Epithelial cell of esophagus (primary cell): Measurements from ENCODE around the gene RAD54L.
A peak's percentile ranks its signal among the peaks of the same experiment; 100 is the strongest.
"Not testable (repeated sequence)": the region's sequence is repeated elsewhere in the genome, so short reads cannot be mapped to it uniquely, and the experiment has no call there.

Source experiments
- DNase-seq: peaks from one replicate; pipeline ENCODE4 v3.0.0; 2010; ENCODE audit warnings: low read depth
- H3K4me3 ChIP-seq: 2 replicates; pipeline ENCODE4 v1.5.1; 2011; ENCODE audit warnings: mild to moderate bottlenecking, low read length, control low read depth
- TF ChIP-seq, protein P1 (sequence below): IDR thresholded peaks from 2 replicates; pipeline ENCODE4 v1.5.1; 2011; ENCODE audit warnings: low read depth, mild to moderate bottlenecking, low read length, control low read depth, inconsistent platforms; ENCODE audit not compliant: insufficient read depth; ENCODE audit errors: missing control alignments

RAD54L gene

DNA sequence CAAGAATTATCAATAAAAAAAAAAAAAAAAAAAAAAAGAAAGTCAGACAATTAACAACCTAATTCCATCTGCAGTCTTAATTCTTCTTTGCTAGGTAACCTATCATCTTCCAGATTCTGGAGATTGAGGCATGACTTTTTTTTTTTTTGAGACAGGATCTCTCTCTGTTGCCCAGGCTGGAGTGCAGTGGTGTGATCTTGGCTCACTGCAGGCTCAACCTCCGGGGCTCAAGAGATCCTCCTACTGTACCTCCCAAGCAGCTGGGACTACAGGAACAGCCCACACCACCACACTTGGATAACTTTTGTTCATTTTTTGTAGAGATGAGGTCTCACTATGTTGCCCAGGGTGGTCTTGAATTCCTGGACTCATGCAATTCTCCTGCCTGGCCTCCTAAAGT is 4.6 kb upstream of the RAD54L start:
- H3K4me3 ChIP-seq: no peak overlapping the region
- DNase-seq: no peak
- TF ChIP-seq, protein P1, sequence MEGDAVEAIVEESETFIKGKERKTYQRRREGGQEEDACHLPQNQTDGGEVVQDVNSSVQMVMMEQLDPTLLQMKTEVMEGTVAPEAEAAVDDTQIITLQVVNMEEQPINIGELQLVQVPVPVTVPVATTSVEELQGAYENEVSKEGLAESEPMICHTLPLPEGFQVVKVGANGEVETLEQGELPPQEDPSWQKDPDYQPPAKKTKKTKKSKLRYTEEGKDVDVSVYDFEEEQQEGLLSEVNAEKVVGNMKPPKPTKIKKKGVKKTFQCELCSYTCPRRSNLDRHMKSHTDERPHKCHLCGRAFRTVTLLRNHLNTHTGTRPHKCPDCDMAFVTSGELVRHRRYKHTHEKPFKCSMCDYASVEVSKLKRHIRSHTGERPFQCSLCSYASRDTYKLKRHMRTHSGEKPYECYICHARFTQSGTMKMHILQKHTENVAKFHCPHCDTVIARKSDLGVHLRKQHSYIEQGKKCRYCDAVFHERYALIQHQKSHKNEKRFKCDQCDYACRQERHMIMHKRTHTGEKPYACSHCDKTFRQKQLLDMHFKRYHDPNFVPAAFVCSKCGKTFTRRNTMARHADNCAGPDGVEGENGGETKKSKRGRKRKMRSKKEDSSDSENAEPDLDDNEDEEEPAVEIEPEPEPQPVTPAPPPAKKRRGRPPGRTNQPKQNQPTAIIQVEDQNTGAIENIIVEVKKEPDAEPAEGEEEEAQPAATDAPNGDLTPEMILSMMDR: no peak

DNA sequence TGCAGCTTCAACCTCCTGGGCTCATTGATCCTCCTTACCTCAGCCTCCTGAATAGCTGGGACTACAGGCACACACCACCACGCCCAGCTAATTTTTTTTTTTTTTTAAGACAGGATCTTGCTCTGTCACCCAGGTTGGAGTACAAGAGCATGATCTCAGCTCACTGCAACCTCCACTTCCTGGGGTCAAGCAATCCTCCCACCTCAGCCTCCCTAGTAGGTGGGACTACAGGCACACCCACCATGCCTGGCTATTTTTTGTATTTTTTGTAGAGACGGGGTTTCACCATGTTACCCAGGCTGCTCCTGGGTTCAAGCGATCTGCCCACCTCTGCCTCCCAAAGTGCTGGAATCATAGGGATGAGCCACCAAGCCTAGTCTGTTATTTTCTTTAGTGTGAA is 3.7 kb upstream of the RAD54L start:
- not testable (repeated sequence) for DNase-seq, H3K4me3 ChIP-seq

DNA sequence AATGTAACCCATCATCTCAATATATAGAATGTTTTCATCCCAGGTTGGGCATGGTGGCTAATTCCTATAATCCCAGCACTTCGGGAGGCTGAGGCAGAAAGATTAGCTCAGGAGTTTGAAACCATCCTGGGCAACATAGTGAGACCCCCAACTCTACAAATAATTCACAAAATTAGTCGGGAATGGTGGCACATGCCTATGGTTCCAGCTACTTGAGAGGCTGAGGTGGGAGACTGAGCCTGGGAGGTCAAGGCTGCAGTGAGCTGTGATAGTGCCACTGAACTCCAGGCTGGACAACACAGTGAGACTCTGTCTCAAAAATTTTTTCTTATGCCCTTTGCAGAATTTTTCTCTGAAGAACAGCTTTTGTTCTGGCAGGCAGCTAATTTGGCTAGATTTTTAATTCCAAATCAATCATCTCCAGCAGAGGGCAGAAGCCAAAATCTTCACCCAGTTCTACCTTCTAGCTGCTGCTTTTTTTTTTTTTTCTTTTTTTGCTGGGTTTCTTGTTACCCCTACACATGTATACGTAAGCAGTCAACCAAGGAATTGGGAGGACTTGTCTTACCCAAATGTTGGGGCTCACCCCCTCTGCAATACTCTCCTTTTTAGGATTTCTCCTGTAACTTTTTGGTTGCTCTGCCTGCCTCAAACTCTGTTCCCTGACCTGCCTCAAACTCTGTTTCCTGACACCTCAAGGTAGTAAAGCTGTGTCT is 2.7 kb upstream of the RAD54L start:
- H3K4me3 ChIP-seq: no peak overlapping the region
- TF ChIP-seq, protein P1: peak; percentile 52
- peak; percentile 33 for DNase-seq

DNA sequence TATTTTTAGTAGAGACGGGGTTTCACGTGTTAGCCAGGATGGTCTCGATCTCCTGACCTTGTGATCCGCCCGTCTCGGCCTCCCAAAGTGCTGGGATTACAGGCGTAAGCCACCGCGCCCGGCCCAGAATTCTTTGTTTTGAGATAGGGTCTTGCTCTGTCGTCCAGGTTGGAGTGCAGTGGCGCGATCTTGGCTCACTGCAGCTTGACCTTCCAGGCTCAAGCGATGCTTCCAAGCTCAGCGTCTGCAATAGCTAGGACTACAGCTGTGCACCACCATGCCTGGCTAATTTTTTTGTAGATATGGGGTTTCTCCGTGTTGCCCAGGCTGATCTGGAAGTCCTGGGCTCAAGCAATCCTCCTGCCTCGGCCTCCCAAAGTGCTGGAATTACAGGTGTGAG is 1.4 kb upstream of the RAD54L start:
- not testable (repeated sequence) for DNase-seq, H3K4me3 ChIP-seq

DNA sequence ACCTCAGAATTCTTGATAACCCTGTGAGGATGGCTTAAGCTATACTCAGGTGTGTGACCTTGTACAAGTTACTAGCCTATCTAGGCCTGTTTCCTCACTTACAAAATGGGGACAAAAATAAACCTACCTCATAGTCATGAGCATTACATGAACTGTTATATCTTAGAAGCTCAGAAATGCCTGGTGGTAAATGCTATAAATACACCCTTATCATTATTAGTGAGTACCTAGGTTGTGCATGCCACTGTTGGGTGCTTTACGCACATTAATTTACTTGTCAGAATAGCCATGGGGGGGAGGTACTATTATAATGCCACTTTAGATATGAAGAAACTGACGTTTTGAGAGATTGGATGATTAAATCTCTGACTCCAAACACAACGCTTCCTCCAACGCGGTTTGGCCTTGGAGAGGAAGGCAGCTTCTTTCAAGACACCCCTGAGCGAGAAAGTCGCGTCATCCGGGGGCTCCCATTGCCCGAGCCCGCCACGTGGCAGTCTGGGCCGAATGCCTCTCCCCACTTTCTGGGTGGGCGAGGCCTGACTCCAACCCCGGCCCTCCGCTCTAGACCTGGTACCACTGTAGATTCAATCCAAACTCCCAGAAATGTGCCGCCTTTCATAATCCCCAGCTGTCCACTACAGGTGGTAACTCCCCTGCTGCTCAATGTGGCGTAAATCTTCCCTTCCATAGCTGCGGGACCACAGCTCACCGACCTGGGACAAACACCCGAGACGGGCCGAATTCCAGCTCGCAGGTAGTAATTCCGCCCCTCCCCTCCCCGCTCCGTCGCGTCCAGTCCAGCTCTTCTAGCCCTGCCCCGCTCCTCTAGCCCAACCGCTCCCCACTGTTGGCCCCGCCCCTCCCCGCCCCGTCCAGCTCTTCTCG is 771 bp upstream of the RAD54L start:
- DNase-seq: no peak
- TF ChIP-seq, protein P1: no peak
- H3K4me3 ChIP-seq: peak overlapping the region; percentile 84

DNA sequence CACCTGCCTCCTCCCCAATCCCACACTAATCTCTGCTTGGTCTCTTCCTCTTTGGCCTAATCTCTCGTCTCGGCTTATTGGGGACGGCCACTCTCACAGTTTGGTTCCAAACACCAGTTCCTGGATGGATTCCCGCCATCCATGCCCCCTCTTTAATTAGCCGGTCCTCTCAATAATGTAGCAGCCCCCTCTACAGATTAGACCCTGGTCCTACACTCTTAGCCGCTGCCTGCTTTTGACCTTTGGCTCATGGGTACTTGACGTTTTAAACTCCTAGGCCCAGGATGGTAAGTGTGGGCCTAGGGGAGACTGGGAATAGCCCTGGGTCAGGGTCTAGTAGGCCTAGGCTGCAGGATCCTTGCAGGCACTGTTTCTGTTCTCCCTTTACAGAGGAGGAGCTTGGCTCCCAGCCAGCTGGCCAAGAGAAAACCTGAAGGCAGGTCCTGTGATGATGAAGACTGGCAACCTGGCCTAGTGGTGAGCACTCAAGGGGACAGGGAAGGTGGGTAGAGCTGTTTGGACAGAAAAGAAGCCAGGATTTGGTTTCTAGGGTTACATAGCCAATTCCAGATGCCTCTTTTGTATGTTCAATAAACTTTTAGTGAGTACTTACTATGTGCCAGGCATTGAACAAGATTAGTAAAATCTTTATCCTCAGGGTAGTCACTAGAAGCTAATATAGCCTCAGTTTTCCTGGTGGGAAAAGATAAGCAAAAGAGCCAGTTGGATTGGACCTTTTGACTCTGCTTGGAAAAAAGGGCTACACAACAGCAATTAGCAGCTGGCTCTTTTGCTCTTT is 758 bp downstream of the RAD54L start:
- H3K4me3 ChIP-seq: peak overlapping the region; percentile 85
- TF ChIP-seq, protein P1: no peak
- peak; percentile 48 for DNase-seq

DNA sequence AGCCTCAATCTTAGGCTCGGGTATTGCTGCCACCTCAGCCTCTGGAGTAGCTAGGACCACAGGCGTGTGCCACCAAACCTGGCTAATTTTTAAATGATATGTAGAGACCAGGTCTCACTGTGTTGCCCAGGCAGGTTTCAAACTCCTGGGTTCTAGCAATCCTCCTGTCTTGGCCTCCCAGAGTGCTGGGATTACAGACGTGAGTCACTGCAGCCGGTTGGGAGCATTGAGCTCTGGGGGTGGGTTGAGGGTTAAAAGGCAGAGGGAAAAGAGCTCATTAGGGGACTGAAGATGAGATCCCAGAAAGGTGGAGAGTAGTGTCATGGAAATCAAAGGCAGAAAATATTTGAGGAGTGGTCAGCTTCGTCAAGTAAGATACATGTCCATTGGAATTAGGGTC is 7.1 kb downstream of the RAD54L start:
- no peak overlapping the region for H3K4me3 ChIP-seq
- TF ChIP-seq, protein P1: no peak
- no peak for DNase-seq
